HCT116 (cell line): ENCODE measurements around the gene ADAMTS3. TPM values are rescaled to one million over a fixed set of nuclear protein-coding genes. Genes with fewer than 3 reads are reported as not detected.

Source experiments
- ATAC-seq: fragments of 200-7000 bp; cut with Tn5 transposase; 2 replicates; pipeline ENCODE4 v1.9.1; 2020; ENCODE audit warnings: mild to moderate bottlenecking, moderate library complexity
- BruUV-seq: library from RNA; stranded (reverse); fragments of 400-500 nt; replicated peaks from 2 replicates; lab custom pipeline; 2021; lab: Mats Ljungman, UMichigan
- CTCF ChIA-PET: fragments of 300-600 bp; sonication (Branson Sonifier 250); formaldehyde crosslinking; loops from one replicate; lab custom pipeline; 2021; ENCODE audit warnings: antibody characterized with exemption; lab: Charles Lee
- POLR2A ChIA-PET: fragments of 300-600, 350-600 bp; sonication (Branson Sonifier 250); formaldehyde crosslinking; loops from one replicate; lab custom pipeline; 2021; ENCODE audit warnings: antibody characterized with exemption; lab: Charles Lee
- RAD21 ChIA-PET, 2 experiments: fragments of 300-600 bp; sonication (Branson Sonifier 250); formaldehyde crosslinking; loops; one replicate each; lab custom pipeline; 2023; ENCODE audit warnings: low total read pairs in 2 of 2; ENCODE audit not compliant: uncharacterized antibody in 2 of 2, unreplicated experiment in 2 of 2, low non-redundant PET in 1 of 2; lab: Charles Lee
- DNase-seq: peaks from one replicate; pipeline ENCODE4 v3.0.0-alpha.2; 2010; ENCODE audit warnings: low read depth, low spot score
- H2AFZ ChIP-seq: fragments of 200-600 bp; shearing (Covaris generic), sonication (generic); 2 replicates; pipeline ENCODE4 v1.6.1; 2017; ENCODE audit warnings: low read depth, mixed run types, mixed read lengths, antibody characterized with exemption, low read length; ENCODE audit not compliant: poor library complexity, severe bottlenecking
- H3K27ac ChIP-seq: 2 replicates; pipeline ENCODE4 v1.5.1; 2012; ENCODE audit warnings: low read depth, low read length
- H3K27me3 ChIP-seq: fragments of 200-600 bp; sonication (generic); 2 replicates; pipeline ENCODE4 v1.6.1; 2016; ENCODE audit warnings: mixed run types, low read length, mixed read lengths; ENCODE audit not compliant: insufficient read depth
- H3K36me3 ChIP-seq, 2 experiments: fragments of 200-500 bp in 1 of 2; fragments of 200-600 bp in 1 of 2; sonication (Bioruptor generic) in 1 of 2; sonication (generic) in 1 of 2; 2 replicates each; pipeline versions ENCODE4 v1.5.1 to v1.6.1; 2014 to 2016; ENCODE audit warnings: low read length in 2 of 2, inconsistent platforms in 1 of 2, mixed read lengths in 1 of 2, mixed run types in 1 of 2; ENCODE audit not compliant: insufficient read depth in 2 of 2, control insufficient read depth in 1 of 2
- H3K4me1 ChIP-seq, 2 experiments: fragments of 200-600 bp in 1 of 2; sonication (generic) in 1 of 2; 2 replicates each; pipeline versions ENCODE4 v1.5.1 to v1.6.1; 2012 to 2017; ENCODE audit warnings: low read length in 2 of 2, inconsistent platforms in 1 of 2, mild to moderate bottlenecking in 1 of 2, mixed read lengths in 1 of 2, mixed run types in 1 of 2, moderate library complexity in 1 of 2; ENCODE audit not compliant: insufficient read depth in 2 of 2, control insufficient read depth in 1 of 2
- H3K4me2 ChIP-seq: fragments of 200-600 bp; sonication (generic); 2 replicates; pipeline ENCODE4 v1.6.1; 2017; ENCODE audit warnings: mixed run types, low read length, mixed read lengths
- H3K4me3 ChIP-seq, 2 experiments: fragments of 200-600 bp in 1 of 2; sonication (generic) in 1 of 2; replicated peaks in 1 of 2; 2 replicates each; pipeline ENCODE4 v1.5.1; 2011 to 2016; ENCODE audit warnings: low read length in 2 of 2, control low read depth in 1 of 2, low read depth in 1 of 2, mild to moderate bottlenecking in 1 of 2, mixed read lengths in 1 of 2, mixed run types in 1 of 2
- H3K79me2 ChIP-seq: fragments of 200-600 bp; sonication (generic); 2 replicates; pipeline ENCODE4 v1.6.1; 2017; ENCODE audit warnings: mild to moderate bottlenecking, mixed run types, low read length, moderate library complexity, mixed read lengths; ENCODE audit not compliant: insufficient read depth
- H3K9ac ChIP-seq: fragments of 200-600 bp; sonication (generic); 2 replicates; pipeline ENCODE4 v1.6.1; 2016; ENCODE audit warnings: low read length, mixed read lengths
- H3K9me2 ChIP-seq: fragments of 200-600 bp; sonication (generic), shearing (Covaris generic); 2 replicates; pipeline ENCODE4 v1.6.1; 2017; ENCODE audit warnings: mixed run types, mild to moderate bottlenecking, moderate library complexity; ENCODE audit not compliant: insufficient read depth
- H3K9me3 ChIP-seq, 2 experiments: fragments of 200-500 bp in 1 of 2; fragments of 200-600 bp in 1 of 2; sonication (Bioruptor generic) in 1 of 2; sonication (generic) in 1 of 2; 2 replicates each; pipeline ENCODE4 v1.6.1; 2014 to 2017; ENCODE audit warnings: low read length in 2 of 2, mixed read lengths in 2 of 2, inconsistent platforms in 1 of 2, low read depth in 1 of 2, mild to moderate bottlenecking in 1 of 2, mixed run types in 1 of 2, moderate library complexity in 1 of 2; ENCODE audit not compliant: control insufficient read depth in 1 of 2, insufficient read depth in 1 of 2
- H4K20me1 ChIP-seq: fragments of 200-600 bp; sonication (generic), shearing (Covaris generic); 2 replicates; pipeline ENCODE4 v1.6.1; 2017; ENCODE audit warnings: mixed run types, mild to moderate bottlenecking, moderate library complexity; ENCODE audit not compliant: insufficient read depth
- EGR1 ChIP-seq: IDR thresholded peaks from 2 replicates; pipeline ENCODE4 v1.6.1; 2012; ENCODE audit warnings: low read depth
- ELF1 ChIP-seq: IDR thresholded peaks from 2 replicates; pipeline ENCODE4 v1.6.1; 2012; ENCODE audit warnings: low read depth, borderline replicate concordance
- EZH2 ChIP-seq: fragments of 200-600 bp; sonication (generic); IDR thresholded peaks from 2 replicates; pipeline ENCODE4 v1.6.1; 2017; ENCODE audit warnings: antibody characterized with exemption, mixed run types
- RAD21 ChIP-seq: IDR thresholded peaks from 2 replicates; pipeline ENCODE4 v1.6.1; 2012; ENCODE audit warnings: low read depth, mild to moderate bottlenecking
- SP1 ChIP-seq: IDR thresholded peaks from 2 replicates; pipeline ENCODE4 v1.6.1; 2012; ENCODE audit warnings: low read depth
- SRF ChIP-seq: IDR thresholded peaks from 2 replicates; pipeline ENCODE4 v1.6.1; 2012; ENCODE audit warnings: low read depth
- TCF7L2 ChIP-seq: IDR thresholded peaks from 2 replicates; pipeline ENCODE4 v1.7.0; 2011; ENCODE audit warnings: borderline replicate concordance, inconsistent platforms; ENCODE audit not compliant: insufficient read depth, insufficient read length; ENCODE audit errors: extremely low read depth
- YY1 ChIP-seq: IDR thresholded peaks from 2 replicates; pipeline ENCODE4 v1.6.1; 2011; ENCODE audit warnings: low read length, low read depth, moderate library complexity, mild to moderate bottlenecking; ENCODE audit not compliant: insufficient replicate concordance; ENCODE audit errors: extremely low read depth
- ZNF274 ChIP-seq: fragments of 200-500 bp; sonication (Bioruptor generic); IDR thresholded peaks from 2 replicates; pipeline ENCODE4 v1.6.1; 2014; ENCODE audit warnings: mild to moderate bottlenecking, low read depth, low read length, inconsistent platforms
- intact Hi-C: fragments of 100-400 bp; cut with micrococcal nuclease; formaldehyde crosslinking; loops from 2 replicates; pipeline ENCODE4 v1.10.0; 2022
- total RNA-seq: library from RNA; stranded (reverse); gene quantifications from one replicate; pipeline ENCODE4 v1.2.1, GENCODE V29; 2021; ENCODE audit not compliant: unreplicated experiment
- TF ChIP-seq, protein P1 (sequence below), 3 experiments: fragments of 200-600 bp in 1 of 3; sonication (generic) in 1 of 3; IDR thresholded peaks in 2 of 3; conservative IDR thresholded peaks in 1 of 3; 2 replicates each; pipeline ENCODE4 v1.5.1; 2012 to 2017; ENCODE audit warnings: low read depth in 2 of 3, low read length in 2 of 3, antibody characterized with exemption in 1 of 3, borderline replicate concordance in 1 of 3, control low read depth in 1 of 3, mild to moderate bottlenecking in 1 of 3, mixed read lengths in 1 of 3, mixed run types in 1 of 3, moderate library complexity in 1 of 3; ENCODE audit not compliant: insufficient read depth in 1 of 3
- TF ChIP-seq, protein P2 (sequence below): IDR thresholded peaks from 2 replicates; pipeline ENCODE4 v1.6.1; 2012; ENCODE audit warnings: low read depth

The ADAMTS3 gene
- total RNA-seq, 1 experiment from 2014 or later: not detected

DNA sequence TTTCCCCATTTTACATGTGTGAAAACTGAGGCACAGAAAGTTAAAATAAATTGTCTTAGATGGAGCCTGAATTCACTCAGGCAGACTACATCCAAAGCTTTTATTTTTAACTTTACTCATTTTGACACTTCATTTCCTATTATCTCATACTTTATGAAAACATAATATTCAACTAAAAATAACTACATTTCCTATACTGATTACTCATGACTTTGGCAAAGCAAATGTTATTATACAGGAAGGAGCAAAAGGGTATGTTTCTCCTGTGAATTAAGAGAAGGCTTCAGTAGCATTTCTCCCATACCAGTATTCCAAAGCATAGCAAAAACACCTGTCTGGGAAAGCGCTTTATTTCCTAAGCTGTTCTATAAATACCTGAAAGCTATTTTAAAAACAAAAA, 178.6 kb downstream of the ADAMTS3 start:
- H3K9me2 ChIP-seq: no peaks in the 10 kb centered on the region
- no peak overlapping the region for H2AFZ ChIP-seq
- POLR2A ChIA-PET: no interaction called here
- RAD21 ChIA-PET: no interaction called here
- no peak overlapping the region for H3K9ac ChIP-seq
- no peaks in the 10 kb centered on the region for H3K27me3 ChIP-seq
- ATAC-seq: no peak
- H3K4me3 ChIP-seq: no peak overlapping the region
- no peak overlapping the region for H3K4me2 ChIP-seq
- TF ChIP-seq ELF1 (no peak), EZH2 (no peak), ZNF274 (no peak), RAD21 (no peak), SP1 (no peak), SRF (no peak)
- TF ChIP-seq, protein P1, sequence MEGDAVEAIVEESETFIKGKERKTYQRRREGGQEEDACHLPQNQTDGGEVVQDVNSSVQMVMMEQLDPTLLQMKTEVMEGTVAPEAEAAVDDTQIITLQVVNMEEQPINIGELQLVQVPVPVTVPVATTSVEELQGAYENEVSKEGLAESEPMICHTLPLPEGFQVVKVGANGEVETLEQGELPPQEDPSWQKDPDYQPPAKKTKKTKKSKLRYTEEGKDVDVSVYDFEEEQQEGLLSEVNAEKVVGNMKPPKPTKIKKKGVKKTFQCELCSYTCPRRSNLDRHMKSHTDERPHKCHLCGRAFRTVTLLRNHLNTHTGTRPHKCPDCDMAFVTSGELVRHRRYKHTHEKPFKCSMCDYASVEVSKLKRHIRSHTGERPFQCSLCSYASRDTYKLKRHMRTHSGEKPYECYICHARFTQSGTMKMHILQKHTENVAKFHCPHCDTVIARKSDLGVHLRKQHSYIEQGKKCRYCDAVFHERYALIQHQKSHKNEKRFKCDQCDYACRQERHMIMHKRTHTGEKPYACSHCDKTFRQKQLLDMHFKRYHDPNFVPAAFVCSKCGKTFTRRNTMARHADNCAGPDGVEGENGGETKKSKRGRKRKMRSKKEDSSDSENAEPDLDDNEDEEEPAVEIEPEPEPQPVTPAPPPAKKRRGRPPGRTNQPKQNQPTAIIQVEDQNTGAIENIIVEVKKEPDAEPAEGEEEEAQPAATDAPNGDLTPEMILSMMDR (IDR thresholded peaks at IDR 0.05 in 2 of 3, conservative IDR thresholded peaks at IDR 0.05 in 1 of 3; ENCODE audit: borderline replicate concordance in 1 of 3, insufficient read depth in 1 of 3, low read depth in 2 of 3, low read length in 2 of 3): no peak
- TF ChIP-seq, all 23 proteins: peak for 0
- Histone ChIP-seq H3K36me3 (no peaks in the 10 kb centered on the region), H3K27ac (no peak overlapping the region), H3K4me1 (no peaks in the 10 kb centered on the region), H3K9me3 (peaks cover 3 to 7% of the 10 kb centered on the region in 2 experiments; a peak in 2 of 4 replicates), H4K20me1 (no peaks in the 10 kb centered on the region), H3K79me2 (no peaks in the 10 kb centered on the region)
- CTCF ChIA-PET: no interaction called here
- intact Hi-C loops: no loop called here
- no TSS peak for BruUV-seq
- no peak for DNase-seq

DNA sequence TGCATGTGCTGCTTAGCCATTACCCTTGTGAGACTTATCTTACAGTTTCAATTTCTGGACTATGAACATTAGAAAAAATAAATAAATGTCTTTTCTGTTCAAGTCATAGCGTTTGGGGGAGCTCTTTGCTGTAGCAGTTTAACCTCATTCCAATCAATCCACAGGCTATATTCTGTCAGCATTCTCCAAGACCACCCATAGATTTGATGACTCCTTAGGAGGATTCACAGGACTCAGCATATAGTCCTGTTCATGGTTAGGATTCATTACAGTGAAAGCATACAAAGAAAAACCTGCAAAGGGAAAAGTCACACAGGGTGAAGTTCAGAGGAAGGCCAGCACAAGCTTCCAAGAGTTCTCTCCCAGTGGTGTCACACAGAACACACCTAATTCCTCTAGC, 180.5 kb downstream of the ADAMTS3 start:
- POLR2A ChIA-PET: no interaction called here
- TF ChIP-seq YY1: no peak
- TF ChIP-seq EGR1: no peak
- no peak for TF ChIP-seq EZH2
- TF ChIP-seq, protein P1 (IDR thresholded peaks at IDR 0.05 in 2 of 3, conservative IDR thresholded peaks at IDR 0.05 in 1 of 3; ENCODE audit: borderline replicate concordance in 1 of 3, insufficient read depth in 1 of 3, low read depth in 2 of 3, low read length in 2 of 3): no peak
- no peak for TF ChIP-seq RAD21
- TF ChIP-seq, protein P2, sequence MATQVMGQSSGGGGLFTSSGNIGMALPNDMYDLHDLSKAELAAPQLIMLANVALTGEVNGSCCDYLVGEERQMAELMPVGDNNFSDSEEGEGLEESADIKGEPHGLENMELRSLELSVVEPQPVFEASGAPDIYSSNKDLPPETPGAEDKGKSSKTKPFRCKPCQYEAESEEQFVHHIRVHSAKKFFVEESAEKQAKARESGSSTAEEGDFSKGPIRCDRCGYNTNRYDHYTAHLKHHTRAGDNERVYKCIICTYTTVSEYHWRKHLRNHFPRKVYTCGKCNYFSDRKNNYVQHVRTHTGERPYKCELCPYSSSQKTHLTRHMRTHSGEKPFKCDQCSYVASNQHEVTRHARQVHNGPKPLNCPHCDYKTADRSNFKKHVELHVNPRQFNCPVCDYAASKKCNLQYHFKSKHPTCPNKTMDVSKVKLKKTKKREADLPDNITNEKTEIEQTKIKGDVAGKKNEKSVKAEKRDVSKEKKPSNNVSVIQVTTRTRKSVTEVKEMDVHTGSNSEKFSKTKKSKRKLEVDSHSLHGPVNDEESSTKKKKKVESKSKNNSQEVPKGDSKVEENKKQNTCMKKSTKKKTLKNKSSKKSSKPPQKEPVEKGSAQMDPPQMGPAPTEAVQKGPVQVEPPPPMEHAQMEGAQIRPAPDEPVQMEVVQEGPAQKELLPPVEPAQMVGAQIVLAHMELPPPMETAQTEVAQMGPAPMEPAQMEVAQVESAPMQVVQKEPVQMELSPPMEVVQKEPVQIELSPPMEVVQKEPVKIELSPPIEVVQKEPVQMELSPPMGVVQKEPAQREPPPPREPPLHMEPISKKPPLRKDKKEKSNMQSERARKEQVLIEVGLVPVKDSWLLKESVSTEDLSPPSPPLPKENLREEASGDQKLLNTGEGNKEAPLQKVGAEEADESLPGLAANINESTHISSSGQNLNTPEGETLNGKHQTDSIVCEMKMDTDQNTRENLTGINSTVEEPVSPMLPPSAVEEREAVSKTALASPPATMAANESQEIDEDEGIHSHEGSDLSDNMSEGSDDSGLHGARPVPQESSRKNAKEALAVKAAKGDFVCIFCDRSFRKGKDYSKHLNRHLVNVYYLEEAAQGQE: no peak
- TF ChIP-seq TCF7L2: no peak
- no peak for TF ChIP-seq ZNF274

More for the DNA sequence above, 180.5 kb downstream of the ADAMTS3 start:
- Histone ChIP-seq H3K9ac (no peak overlapping the region), H3K4me2 (no peak overlapping the region), H3K9me2 (no peaks in the 10 kb centered on the region), H3K27ac (no peak overlapping the region), H3K36me3 (no peaks in the 10 kb centered on the region), H4K20me1 (no peaks in the 10 kb centered on the region), H3K27me3 (no peaks in the 10 kb centered on the region), H2AFZ (no peak overlapping the region), H3K4me1 (no peaks in the 10 kb centered on the region), H3K79me2 (no peaks in the 10 kb centered on the region), H3K4me3 (no peak overlapping the region), H3K9me3 (peaks cover 3 to 7% of the 10 kb centered on the region in 2 experiments; a peak in 2 of 4 replicates)
- BruUV-seq: no TSS peak
- RAD21 ChIA-PET: no interaction called here
- intact Hi-C loops: no loop called here
- ATAC-seq: no peak
- CTCF ChIA-PET: no interaction called here
- DNase-seq: no peak
